IgD-negative memory B cell (primary cell): ENCODE data around the gene TNFRSF21. TPM values are rescaled to one million over a fixed set of nuclear protein-coding genes. Genes with fewer than 3 reads are reported as not detected.
"Not testable (repeated sequence)": the region's sequence is repeated elsewhere in the genome, so short reads cannot be mapped to it uniquely, and the experiment has no call there.

Source experiments
- H3K27ac Mint-ChIP-seq, 3 donors: one replicate each; pipeline ENCODE4 v1.8.0; 2020 to 2022; ENCODE audit warnings: mild to moderate bottlenecking in 3 of 3, mixed read lengths in 3 of 3, moderate library complexity in 1 of 3
- H3K27me3 Mint-ChIP-seq: one replicate; pipeline ENCODE4 v1.8.0; 2021; ENCODE audit warnings: mixed read lengths
- H3K36me3 Mint-ChIP-seq: one replicate; pipeline ENCODE4 v1.8.0; 2020; ENCODE audit warnings: mild to moderate bottlenecking, mixed read lengths
- H3K4me1 Mint-ChIP-seq, 3 donors: one replicate each; pipeline ENCODE4 v1.8.0; 2020 to 2022; ENCODE audit warnings: mixed read lengths in 3 of 3, mild to moderate bottlenecking in 1 of 3
- H3K4me3 Mint-ChIP-seq, 4 donors: one replicate each; pipeline ENCODE4 v1.8.0; 2020 to 2022; ENCODE audit warnings: mild to moderate bottlenecking in 4 of 4, mixed read lengths in 4 of 4, moderate library complexity in 3 of 4
- H3K9me3 Mint-ChIP-seq, 3 donors: one replicate each; pipeline ENCODE4 v1.8.0; 2020 to 2021; ENCODE audit warnings: mixed read lengths in 3 of 3, mild to moderate bottlenecking in 1 of 3
- polyA plus RNA-seq: library from polyadenylated mRNA; unstranded; fragments of 300-500 nt; fragmentation: Illumina TruSeq; gene quantifications from one replicate; pipeline ENCODE4 v1.2.3, GENCODE V29; 2021

The TNFRSF21 gene
- polyA plus RNA-seq, 1 donor from 2014 or later = 0.31 TPM

DNA sequence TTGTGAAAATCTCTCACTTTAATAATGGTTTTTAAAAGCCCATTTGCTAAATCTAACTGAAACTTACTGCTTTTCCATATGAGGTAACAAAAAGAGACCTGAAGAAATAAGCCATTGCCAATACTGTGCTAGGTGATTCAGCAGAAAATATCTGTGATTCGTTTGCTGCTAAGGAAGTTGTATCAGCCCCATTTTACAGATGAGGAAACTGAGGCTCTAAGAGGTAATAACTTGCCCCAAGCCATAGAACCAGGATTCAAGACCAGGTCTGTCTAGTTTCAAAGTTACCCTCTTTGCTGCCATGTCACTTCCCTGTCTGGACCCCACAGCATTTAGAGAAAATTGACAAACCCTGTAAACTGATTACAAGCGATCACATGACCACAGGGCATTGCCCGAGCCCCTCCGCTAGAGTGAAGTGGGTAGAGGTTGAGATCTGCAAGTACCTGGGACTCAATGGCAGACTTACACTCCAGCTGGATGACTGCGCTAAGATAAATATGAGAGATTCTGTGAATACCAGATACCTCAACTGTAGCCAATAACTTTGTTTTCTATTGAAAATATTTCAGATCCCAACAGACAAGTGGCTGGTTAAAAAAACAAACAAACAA lies 69.3 kb downstream of the TNFRSF21 start:
- Mint-ChIP-seq H3K27me3 (no peaks in the 10 kb centered on the region), H3K9me3 (no peaks in the 10 kb centered on the region), H3K36me3 (peaks cover 3% of the 10 kb centered on the region), H3K4me1 (peaks cover 7 to 20% (median 11%) of the 10 kb centered on the region in 3 donors), H3K4me3 (no peak overlapping the region), H3K27ac (no peak overlapping the region)

GRCh38 chr6:47239546-47239945 lies 70.2 kb downstream of the TNFRSF21 start:
- H3K4me1 Mint-ChIP-seq = peaks cover 7 to 19% (median 11%) of the 10 kb centered on the region in 3 donors
- H3K27me3 Mint-ChIP-seq = no peaks in the 10 kb centered on the region
- H3K9me3 Mint-ChIP-seq = no peaks in the 10 kb centered on the region
- no peak overlapping the region for H3K27ac Mint-ChIP-seq
- H3K4me3 Mint-ChIP-seq = no peak overlapping the region
- H3K36me3 Mint-ChIP-seq = peaks cover 3% of the 10 kb centered on the region

DNA sequence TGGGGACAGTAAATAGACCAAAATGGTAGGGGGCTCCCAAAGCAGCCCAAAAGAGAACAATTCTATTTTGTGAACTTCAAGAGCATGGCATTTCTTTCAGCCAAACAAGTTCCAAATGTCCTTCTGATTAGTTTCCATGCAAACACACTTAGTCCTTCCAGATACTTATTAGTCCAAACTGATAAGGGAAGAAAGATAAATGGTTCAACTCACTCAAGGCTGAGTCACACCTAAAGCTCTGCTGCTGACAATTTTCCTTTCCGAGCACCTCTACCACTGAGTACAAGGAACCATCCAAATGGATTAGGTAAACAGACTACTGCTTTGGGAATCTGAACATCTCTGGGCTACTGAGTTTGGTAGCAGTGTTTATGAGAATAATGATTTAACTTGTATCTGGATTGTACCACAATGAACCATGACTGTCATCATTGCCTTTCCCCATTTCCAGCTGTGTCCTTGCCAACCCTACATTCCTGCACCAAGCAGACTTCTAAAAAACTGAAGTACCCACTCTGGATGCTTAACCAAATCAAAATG lies 71.2 kb downstream of the TNFRSF21 start:
- Mint-ChIP-seq H3K9me3 (no peaks in the 10 kb centered on the region), H3K27ac (no peak overlapping the region), H3K36me3 (peaks cover 3% of the 10 kb centered on the region)

GRCh38 chr6:47237196-47237595 lies 72.5 kb downstream of the TNFRSF21 start:
- H3K4me3 Mint-ChIP-seq = no peak overlapping the region
- peaks cover 3% of the 10 kb centered on the region for H3K36me3 Mint-ChIP-seq
- no peaks in the 10 kb centered on the region for H3K27me3 Mint-ChIP-seq
- H3K9me3 Mint-ChIP-seq = no peaks in the 10 kb centered on the region
- H3K27ac Mint-ChIP-seq = no peak overlapping the region
- peaks cover 2 to 9% (median 5%) of the 10 kb centered on the region in 3 donors for H3K4me1 Mint-ChIP-seq

More for the DNA sequence above, 71.2 kb downstream of the TNFRSF21 start:
- no peak overlapping the region for H3K4me3 Mint-ChIP-seq
- H3K4me1 Mint-ChIP-seq = peaks cover 7 to 16% (median 11%) of the 10 kb centered on the region in 3 donors
- no peaks in the 10 kb centered on the region for H3K27me3 Mint-ChIP-seq

GRCh38 chr6:47235964-47236760 lies 73.5 kb downstream of the TNFRSF21 start:
- H3K4me1 Mint-ChIP-seq = peaks cover 0 to 3% (median 0%) of the 10 kb centered on the region in 3 donors
- no peak overlapping the region for H3K27ac Mint-ChIP-seq
- H3K27me3 Mint-ChIP-seq = no peaks in the 10 kb centered on the region
- H3K9me3 Mint-ChIP-seq = no peaks in the 10 kb centered on the region
- H3K4me3 Mint-ChIP-seq = no peak overlapping the region
- H3K36me3 Mint-ChIP-seq = peaks cover 3% of the 10 kb centered on the region

DNA sequence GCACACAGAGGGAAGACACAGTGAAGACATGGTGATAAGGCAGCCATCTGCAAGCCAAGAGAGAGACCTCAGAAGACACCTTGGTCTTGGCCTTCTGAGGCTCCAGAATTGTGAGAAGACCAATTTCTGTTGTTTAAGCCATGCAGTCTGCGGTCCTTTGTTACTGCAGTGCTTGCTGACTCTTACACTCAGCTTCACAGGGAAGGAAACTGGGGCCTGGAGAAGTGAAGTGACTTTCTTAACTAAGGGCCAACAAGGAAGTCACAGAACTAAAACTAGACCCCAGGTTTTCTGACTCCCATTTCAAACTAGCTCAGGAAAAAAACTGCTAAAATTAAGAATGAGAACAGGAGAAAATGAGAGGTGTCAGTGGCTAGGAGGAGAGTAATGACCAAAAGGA lies 74.3 kb downstream of the TNFRSF21 start:
- H3K27ac Mint-ChIP-seq = no peak overlapping the region
- peaks cover 3% of the 10 kb centered on the region for H3K36me3 Mint-ChIP-seq
- H3K4me1 Mint-ChIP-seq = peaks cover 0 to 3% (median 0%) of the 10 kb centered on the region in 3 donors
- no peaks in the 10 kb centered on the region for H3K27me3 Mint-ChIP-seq
- no peak overlapping the region for H3K4me3 Mint-ChIP-seq
- no peaks in the 10 kb centered on the region for H3K9me3 Mint-ChIP-seq

GRCh38 chr6:47234266-47234933 lies 75.3 kb downstream of the TNFRSF21 start:
- Mint-ChIP-seq H3K27me3 (no peaks in the 10 kb centered on the region), H3K27ac (no peak overlapping the region), H3K4me3 (no peak overlapping the region), H3K9me3 (no peaks in the 10 kb centered on the region), H3K4me1 (peaks cover 0 to 2% (median 0%) of the 10 kb centered on the region in 3 donors), H3K36me3 (peaks cover 2% of the 10 kb centered on the region)

- H3K4me3 Mint-ChIP-seq = no peak overlapping the region
- H3K9me3 Mint-ChIP-seq = no peaks in the 10 kb centered on the region
- H3K36me3 Mint-ChIP-seq = no peaks in the 10 kb centered on the region
- H3K27me3 Mint-ChIP-seq = peaks cover 5% of the 10 kb centered on the region
- no peak overlapping the region for H3K27ac Mint-ChIP-seq
- H3K4me1 Mint-ChIP-seq = no peaks in the 10 kb centered on the region
Measured at GRCh38 chr6:47231151-47231550, 78.6 kb downstream of the TNFRSF21 start.

GRCh38 chr6:47230579-47230978 lies 79.1 kb downstream of the TNFRSF21 start:
- Mint-ChIP-seq H3K36me3 (no peaks in the 10 kb centered on the region), H3K27ac (no peak overlapping the region), H3K9me3 (no peaks in the 10 kb centered on the region), H3K27me3 (peaks cover 5% of the 10 kb centered on the region), H3K4me1 (no peaks in the 10 kb centered on the region), H3K4me3 (no peak overlapping the region)

DNA sequence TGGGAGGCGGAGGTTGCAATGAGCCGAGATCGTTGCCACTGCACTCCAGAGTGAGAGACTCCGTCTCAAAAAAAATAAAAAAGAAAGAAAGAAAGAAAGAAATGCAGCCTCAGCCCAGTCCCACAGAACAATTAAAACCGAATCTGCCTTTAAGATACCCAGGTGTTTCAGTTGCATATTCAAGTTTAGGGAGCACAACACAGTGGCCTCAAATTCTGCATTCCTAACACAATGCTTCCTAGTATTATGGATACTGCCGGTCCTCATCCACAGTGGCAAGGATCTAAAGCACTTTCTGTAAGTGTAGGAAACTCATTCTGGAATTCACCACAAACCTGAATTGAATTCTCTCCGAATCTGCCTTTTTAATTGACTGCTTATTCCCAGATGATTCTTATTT lies 80.5 kb downstream of the TNFRSF21 start:
- no peak overlapping the region for H3K4me3 Mint-ChIP-seq
- H3K36me3 Mint-ChIP-seq = no peaks in the 10 kb centered on the region
- peaks cover 5% of the 10 kb centered on the region for H3K27me3 Mint-ChIP-seq
- no peak overlapping the region for H3K27ac Mint-ChIP-seq
- no peaks in the 10 kb centered on the region for H3K9me3 Mint-ChIP-seq
- no peaks in the 10 kb centered on the region for H3K4me1 Mint-ChIP-seq

DNA sequence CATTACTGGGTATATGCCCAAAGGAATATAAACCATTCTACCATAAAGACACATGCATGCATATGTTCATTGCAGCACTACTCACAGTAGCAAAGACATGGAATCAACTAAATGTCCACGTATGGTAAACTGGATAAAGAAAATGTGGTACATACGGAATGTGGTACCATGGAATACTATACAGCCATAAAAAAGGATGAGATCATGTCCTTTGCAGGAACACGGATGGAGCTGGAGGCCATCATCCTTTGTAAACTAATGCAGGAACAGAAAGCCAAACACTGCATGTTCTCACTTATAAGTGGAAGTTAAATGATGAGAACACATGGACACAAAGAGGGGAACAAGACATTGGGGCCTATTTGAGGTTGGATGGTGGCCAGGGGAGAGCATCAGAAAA lies 81.6 kb downstream of the TNFRSF21 start:
- H3K36me3 Mint-ChIP-seq, H3K4me1 Mint-ChIP-seq, H3K27ac Mint-ChIP-seq, H3K27me3 Mint-ChIP-seq, H3K9me3 Mint-ChIP-seq, H3K4me3 Mint-ChIP-seq: not testable (repeated sequence)

DNA sequence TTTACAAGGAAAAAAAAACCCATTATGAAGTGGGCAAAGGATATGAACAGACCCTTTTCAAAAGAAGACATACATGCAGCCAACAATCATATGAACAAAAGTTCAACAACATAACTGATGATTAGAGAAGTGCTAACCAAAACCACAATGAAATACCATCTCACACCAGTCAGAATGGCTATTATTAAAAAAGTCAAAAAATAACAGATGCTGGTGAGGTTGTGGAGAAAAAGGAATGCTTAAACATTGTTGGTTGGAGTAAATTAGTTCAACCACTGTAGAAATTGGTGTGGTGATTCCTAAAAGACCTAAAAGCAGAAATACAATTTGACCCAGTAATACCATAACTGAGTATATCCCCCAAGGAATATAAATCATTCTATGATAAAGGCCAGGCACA lies 86.5 kb downstream of the TNFRSF21 start:
- H3K4me1 Mint-ChIP-seq, H3K27ac Mint-ChIP-seq, H3K9me3 Mint-ChIP-seq, H3K4me3 Mint-ChIP-seq, H3K27me3 Mint-ChIP-seq, H3K36me3 Mint-ChIP-seq: not testable (repeated sequence)

GRCh38 chr6:47221565-47221964 lies 88.1 kb downstream of the TNFRSF21 start:
- H3K27me3 Mint-ChIP-seq = peaks cover 3% of the 10 kb centered on the region
- H3K36me3 Mint-ChIP-seq = no peaks in the 10 kb centered on the region
- no peak overlapping the region for H3K27ac Mint-ChIP-seq
- H3K9me3 Mint-ChIP-seq = peaks cover 0 to 1% (median 0%) of the 10 kb centered on the region in 3 donors
- no peak overlapping the region for H3K4me3 Mint-ChIP-seq
- H3K4me1 Mint-ChIP-seq = no peaks in the 10 kb centered on the region

DNA sequence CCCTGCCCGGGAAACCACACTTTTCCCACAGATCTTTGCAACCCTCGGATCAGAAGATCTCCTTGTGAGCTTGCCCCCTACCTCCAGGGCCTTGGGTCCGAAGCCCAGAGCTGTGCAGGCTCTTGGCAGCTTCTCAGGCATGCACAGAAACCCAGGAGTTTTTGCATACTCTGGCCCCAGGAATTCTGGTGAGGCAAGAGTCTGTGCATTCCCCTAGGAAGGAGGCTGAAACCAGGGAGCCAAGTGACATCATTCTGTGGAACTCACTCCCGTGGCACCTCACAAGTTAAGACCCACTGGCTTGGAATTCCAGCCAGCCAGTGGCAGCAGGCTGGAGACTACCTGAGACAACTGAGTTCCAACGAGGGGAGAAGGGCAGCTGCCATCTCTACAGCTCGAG lies 100.1 kb downstream of the TNFRSF21 start:
- H3K4me1 Mint-ChIP-seq = peaks cover 0 to 2% (median 0%) of the 10 kb centered on the region in 3 donors
- H3K9me3 Mint-ChIP-seq = peaks cover 0 to 2% (median 1%) of the 10 kb centered on the region in 3 donors
- peaks cover 2% of the 10 kb centered on the region for H3K36me3 Mint-ChIP-seq
- H3K27me3 Mint-ChIP-seq = peaks cover 3% of the 10 kb centered on the region
- no peak overlapping the region for H3K4me3 Mint-ChIP-seq
- no peak overlapping the region for H3K27ac Mint-ChIP-seq

- Mint-ChIP-seq H3K4me3 (no peak overlapping the region), H3K9me3 (no peaks in the 10 kb centered on the region), H3K27ac (no peak overlapping the region), H3K27me3 (peaks cover 3% of the 10 kb centered on the region), H3K36me3 (peaks cover 2% of the 10 kb centered on the region), H3K4me1 (peaks cover 0 to 7% (median 4%) of the 10 kb centered on the region in 3 donors)
Measured at GRCh38 chr6:47207261-47207660, 102.4 kb downstream of the TNFRSF21 start.
